DOHH2 (cell line): ENCODE data around the gene EPHB1.

Source experiments
- CTCF ChIP-seq: fragments of 200-600 bp; sonication (generic); IDR thresholded peaks from one replicate; pipeline ENCODE4 v1.5.1; 2014; ENCODE audit warnings: antibody characterized with exemption, mild to moderate bottlenecking, low read depth, low read length; ENCODE audit not compliant: poor library complexity, severe bottlenecking
- EZH2phosphoT487 ChIP-seq: fragments of 200-600 bp; sonication (generic); IDR thresholded peaks from 2 replicates; pipeline ENCODE4 v1.6.1; 2017; ENCODE audit warnings: borderline replicate concordance, mild to moderate bottlenecking, antibody characterized with exemption, low read length, moderate library complexity, mixed read lengths

- TF ChIP-seq CTCF = no peak
- TF ChIP-seq EZH2phosphoT487 = no peak
Observed at GRCh38 chr3:135218782-135219181, 423.7 kb downstream of the EPHB1 start.
